HEK293 (cell line): ENCODE data around the gene UNC5CL.

Experiments
- CTCF ChIA-PET: fragments of 350-600 bp; formaldehyde crosslinking; extraction: SDS; loops from one replicate; lab custom pipeline; 2021; ENCODE audit warnings: antibody characterized with exemption; lab: Yijun Ruan, JAX
- POLR2A ChIA-PET: fragments of 300-600 bp; formaldehyde crosslinking; extraction: SDS; loops from one replicate; lab custom pipeline; 2020; ENCODE audit warnings: antibody characterized with exemption, inconsistent platforms; lab: Yijun Ruan, JAX
- H3K27ac ChIP-seq: fragments of 200-500 bp; sonication (Bioruptor generic); 2 replicates; pipeline ENCODE4 v1.5.1; 2014; ENCODE audit warnings: low read depth, low read length, control low read depth, inconsistent platforms; ENCODE audit errors: extremely low read depth
- H3K36me3 ChIP-seq, 2 experiments: fragments of 200-500 bp in 1 of 2; sonication (Bioruptor generic) in 1 of 2; 1 replicate in 1 of 2; 2 replicates in 1 of 2; pipeline ENCODE4 v1.5.1; 2014 to 2017; ENCODE audit warnings: inconsistent platforms in 2 of 2, low read length in 2 of 2; ENCODE audit not compliant: control insufficient read depth in 2 of 2, insufficient read depth in 1 of 2
- H3K4me1 ChIP-seq: fragments of 200-500 bp; sonication (Bioruptor generic); 2 replicates; pipeline ENCODE4 v1.5.1; 2014; ENCODE audit warnings: mild to moderate bottlenecking, low read length, inconsistent platforms; ENCODE audit not compliant: control insufficient read depth, insufficient read depth
- H3K4me3 ChIP-seq: 2 replicates; pipeline ENCODE4 v1.5.1; 2011; ENCODE audit warnings: low read depth, mild to moderate bottlenecking, control low read depth, low read length, moderate library complexity
- H3K9me3 ChIP-seq: fragments of 200-500 bp; sonication (Bioruptor generic); 2 replicates; pipeline ENCODE4 v1.5.1; 2014; ENCODE audit warnings: low read depth, low read length, inconsistent platforms; ENCODE audit not compliant: control insufficient read depth, insufficient read depth
- GLIS1 ChIP-seq: fragments of 450-650 bp; formaldehyde crosslinking; IDR thresholded peaks from 2 replicates; pipeline ENCODE4 v1.5.1; 2016; ENCODE audit warnings: missing biosample characterization, missing genetic modification characterization
- MEIS1 ChIP-seq: sonication (generic); formaldehyde crosslinking; IDR thresholded peaks from 2 replicates; pipeline ENCODE4 v1.8.1; 2022; ENCODE audit warnings: missing genetic modification reagents, mild to moderate bottlenecking, borderline replicate concordance
- SETDB1 ChIP-seq: IDR thresholded peaks from one replicate; pipeline ENCODE4 v1.6.1; 2017; ENCODE audit warnings: mild to moderate bottlenecking, low read length, moderate library complexity, mixed read lengths; ENCODE audit not compliant: insufficient read length
- YY2 ChIP-seq: fragments of 450-650 bp; formaldehyde crosslinking; IDR thresholded peaks from 2 replicates; pipeline ENCODE4 v1.5.1; 2016; ENCODE audit warnings: missing biosample characterization, missing genetic modification characterization
- ZFP37 ChIP-seq: fragments of 450-650 bp; formaldehyde crosslinking; IDR thresholded peaks from 2 replicates; pipeline ENCODE4 v1.5.1; 2016; ENCODE audit warnings: missing biosample characterization, missing genetic modification characterization
- ZIC2 ChIP-seq: fragments of 450-650 bp; formaldehyde crosslinking; IDR thresholded peaks from 2 replicates; pipeline ENCODE4 v1.5.1; 2016; ENCODE audit warnings: missing biosample characterization, missing genetic modification characterization
- ZNF18 ChIP-seq: fragments of 450-650 bp; formaldehyde crosslinking; IDR thresholded peaks from 2 replicates; pipeline ENCODE4 v1.5.1; 2016; ENCODE audit warnings: missing biosample characterization, missing genetic modification characterization
- ZNF184 ChIP-seq: fragments of 450-650 bp; IDR thresholded peaks from 2 replicates; pipeline ENCODE4 v1.5.1; 2018; ENCODE audit warnings: missing biosample characterization, mild to moderate bottlenecking, missing genetic modification characterization
- ZNF239 ChIP-seq: fragments of 450-650 bp; formaldehyde crosslinking; IDR thresholded peaks from 2 replicates; pipeline ENCODE4 v1.5.1; 2016; ENCODE audit warnings: missing biosample characterization, missing genetic modification characterization
- ZNF274 ChIP-seq, 2 experiments: fragments of 200-500 bp in 1 of 2; fragments of 450-650 bp in 1 of 2; sonication (Bioruptor generic) in 1 of 2; formaldehyde crosslinking in 1 of 2; IDR thresholded peaks; 2 replicates each; pipeline versions ENCODE4 v1.5.1 to v1.6.1; 2014 to 2016; ENCODE audit warnings: borderline replicate concordance in 1 of 2, inconsistent platforms in 1 of 2, low read length in 1 of 2, missing biosample characterization in 1 of 2, missing genetic modification characterization in 1 of 2
- ZNF280C ChIP-seq: fragments of 450-650 bp; formaldehyde crosslinking; IDR thresholded peaks from 2 replicates; pipeline ENCODE4 v1.5.1; 2016; ENCODE audit warnings: missing biosample characterization, missing genetic modification characterization
- ZNF280D ChIP-seq: fragments of 450-650 bp; formaldehyde crosslinking; IDR thresholded peaks from 2 replicates; pipeline ENCODE4 v1.5.1; 2016; ENCODE audit warnings: missing biosample characterization, missing genetic modification characterization
- ZNF350 ChIP-seq: fragments of 450-650 bp; formaldehyde crosslinking; IDR thresholded peaks from 2 replicates; pipeline ENCODE4 v1.5.0; 2017; ENCODE audit warnings: missing biosample characterization, mild to moderate bottlenecking, missing genetic modification characterization
- ZNF366 ChIP-seq: fragments of 450-650 bp; formaldehyde crosslinking; conservative IDR thresholded peaks from 2 replicates; pipeline ENCODE4 v1.5.1; 2016; ENCODE audit warnings: missing biosample characterization, missing genetic modification characterization
- ZNF398 ChIP-seq: fragments of 450-650 bp; formaldehyde crosslinking; IDR thresholded peaks from 2 replicates; pipeline ENCODE4 v1.5.1; 2017; ENCODE audit warnings: missing biosample characterization, missing genetic modification characterization
- ZNF518A ChIP-seq: fragments of 450-650 bp; formaldehyde crosslinking; conservative IDR thresholded peaks from 2 replicates; pipeline ENCODE4 v1.5.1; 2016; ENCODE audit warnings: low read depth, missing biosample characterization, missing genetic modification characterization
- ZNF621 ChIP-seq: fragments of 450-650 bp; formaldehyde crosslinking; IDR thresholded peaks from 2 replicates; pipeline ENCODE4 v1.5.1; 2017; ENCODE audit warnings: missing biosample characterization, missing genetic modification characterization
- ZNF626 ChIP-seq: fragments of 450-650 bp; sonication (Bioruptor Pico); formaldehyde crosslinking; IDR thresholded peaks from 2 replicates; pipeline ENCODE4 v1.5.1; 2018; ENCODE audit warnings: missing biosample characterization, missing genetic modification characterization, inconsistent platforms
- ZNF701 ChIP-seq: fragments of 450-650 bp; formaldehyde crosslinking; IDR thresholded peaks from 2 replicates; pipeline ENCODE4 v1.5.1; 2016; ENCODE audit warnings: missing biosample characterization, missing genetic modification characterization

The UNC5CL gene

GRCh38 chr6:41032830-41033229 lies 6.2 kb downstream of the UNC5CL start:
- POLR2A ChIA-PET, result no interaction called here

GRCh38 chr6:41028561-41029412 lies 10.2 kb downstream of the UNC5CL start:
- no peak overlapping the region for H3K27ac ChIP-seq
- POLR2A ChIA-PET, result interaction anchor here (0.9 to 1.3 kb wide), 2 partner anchors 44 to 183 kb away, joined by 3 read pairs; partner anchors contain the start of genes NFYA and OARD1
- CTCF ChIA-PET, result interaction anchor here (0.5 to 11.0 kb wide), 49 partner anchors 9 to 1658 kb away, joined by 3 to 146 read pairs (median 5); partner anchors contain the start of genes TSPO2 and UNC5CL

More at GRCh38 chr6:41032830-41033229, 6.2 kb downstream of the UNC5CL start:
- H3K9me3 ChIP-seq, result no peaks in the 10 kb centered on the region
- no peak overlapping the region for H3K4me3 ChIP-seq
- H3K4me1 ChIP-seq, result no peaks in the 10 kb centered on the region
- no peaks in the 10 kb centered on the region for H3K36me3 ChIP-seq
- H3K27ac ChIP-seq, result no peak overlapping the region
- no peak for TF ChIP-seq ZNF350
- CTCF ChIA-PET, result interaction anchor here (0.7 to 1.1 kb wide), 2 partner anchors 8 to 155 kb away, joined by 3 to 5 read pairs; no protein-coding TSS in a partner anchor

More at GRCh38 chr6:41028561-41029412, 10.2 kb downstream of the UNC5CL start:
- Histone ChIP-seq H3K36me3 (no peaks in the 10 kb centered on the region), H3K4me1 (no peaks in the 10 kb centered on the region), H3K4me3 (no peak overlapping the region), H3K9me3 (no peaks in the 10 kb centered on the region)
- no peak for TF ChIP-seq MEIS1 (CRISPR knock-in tag)
- peak; percentile 66 for TF ChIP-seq ZNF398 (tag by site-specific recombination)
- TF ChIP-seq GLIS1 (tag by site-specific recombination), result no peak
- TF ChIP-seq ZNF280C (tag by site-specific recombination), result no peak
- TF ChIP-seq ZNF280D (tag by site-specific recombination), result no peak
- no peak for TF ChIP-seq ZNF18
- TF ChIP-seq ZNF518A (tag by site-specific recombination), result no peak
- TF ChIP-seq ZNF621, result no peak
- TF ChIP-seq ZNF239 (tag by site-specific recombination), result no peak
- no peak for TF ChIP-seq ZNF274 (IDR thresholded peaks at IDR 0.05; ENCODE audit: low read length)
- TF ChIP-seq ZNF274 (tag by site-specific recombination; IDR thresholded peaks at IDR 0.05; ENCODE audit: borderline replicate concordance), result no peak
- TF ChIP-seq ZNF701, result no peak
- TF ChIP-seq YY2 (tag by site-specific recombination), result peak; percentile 12; the same call in 1 of the 2 replicates
- no peak for TF ChIP-seq ZNF626
- TF ChIP-seq ZNF366 (tag by site-specific recombination), result 0 out of 2 replicates have a peak, but pooled peaks have one; percentile 32
- no peak for TF ChIP-seq ZFP37 (tag by site-specific recombination)
- no peak for TF ChIP-seq SETDB1
- no peak for TF ChIP-seq ZIC2 (tag by site-specific recombination)
- TF ChIP-seq ZNF184 (tag by site-specific recombination), result no peak
